ENCODE data around the gene KRTAP10-12.

Gene KRTAP10-12

DNA sequence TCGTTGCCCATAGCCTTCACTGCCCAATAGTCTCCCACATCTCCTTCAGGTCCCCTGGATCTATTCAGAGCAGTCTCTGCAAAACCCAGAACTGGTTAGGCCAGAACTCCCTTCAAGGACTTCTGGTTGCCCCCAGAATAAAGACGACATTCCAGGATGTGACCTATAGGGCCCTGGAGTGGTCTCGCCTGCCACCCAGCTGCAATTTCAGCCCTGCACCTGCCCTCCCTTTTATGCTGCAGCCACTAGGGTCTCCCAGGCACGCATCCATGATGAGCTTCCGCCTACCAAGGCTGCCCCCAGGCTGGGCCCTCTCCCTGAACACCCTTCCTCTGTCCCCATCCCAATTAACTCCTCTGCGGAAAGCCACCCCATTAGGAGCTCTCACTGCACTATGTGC lies 21.6 kb downstream of the KRTAP10-12 start (continued):
- TF ChIP-seq ARNTL (CRISPR knock-in tag; IDR thresholded peaks at IDR 0.05; ENCODE audit: borderline replicate concordance, low read depth), result no peak
- TF ChIP-seq, protein P1, sequence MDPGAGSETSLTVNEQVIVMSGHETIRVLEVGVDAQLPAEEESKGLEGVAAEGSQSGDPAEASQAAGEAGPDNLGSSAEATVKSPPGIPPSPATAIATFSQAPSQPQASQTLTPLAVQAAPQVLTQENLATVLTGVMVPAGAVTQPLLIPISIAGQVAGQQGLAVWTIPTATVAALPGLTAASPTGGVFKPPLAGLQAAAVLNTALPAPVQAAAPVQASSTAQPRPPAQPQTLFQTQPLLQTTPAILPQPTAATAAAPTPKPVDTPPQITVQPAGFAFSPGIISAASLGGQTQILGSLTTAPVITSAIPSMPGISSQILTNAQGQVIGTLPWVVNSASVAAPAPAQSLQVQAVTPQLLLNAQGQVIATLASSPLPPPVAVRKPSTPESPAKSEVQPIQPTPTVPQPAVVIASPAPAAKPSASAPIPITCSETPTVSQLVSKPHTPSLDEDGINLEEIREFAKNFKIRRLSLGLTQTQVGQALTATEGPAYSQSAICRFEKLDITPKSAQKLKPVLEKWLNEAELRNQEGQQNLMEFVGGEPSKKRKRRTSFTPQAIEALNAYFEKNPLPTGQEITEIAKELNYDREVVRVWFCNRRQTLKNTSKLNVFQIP (CRISPR knock-in tag; IDR thresholded peaks at IDR 0.05; ENCODE audit: borderline replicate concordance, low read depth), result no peak
- TF ChIP-seq, protein P2, sequence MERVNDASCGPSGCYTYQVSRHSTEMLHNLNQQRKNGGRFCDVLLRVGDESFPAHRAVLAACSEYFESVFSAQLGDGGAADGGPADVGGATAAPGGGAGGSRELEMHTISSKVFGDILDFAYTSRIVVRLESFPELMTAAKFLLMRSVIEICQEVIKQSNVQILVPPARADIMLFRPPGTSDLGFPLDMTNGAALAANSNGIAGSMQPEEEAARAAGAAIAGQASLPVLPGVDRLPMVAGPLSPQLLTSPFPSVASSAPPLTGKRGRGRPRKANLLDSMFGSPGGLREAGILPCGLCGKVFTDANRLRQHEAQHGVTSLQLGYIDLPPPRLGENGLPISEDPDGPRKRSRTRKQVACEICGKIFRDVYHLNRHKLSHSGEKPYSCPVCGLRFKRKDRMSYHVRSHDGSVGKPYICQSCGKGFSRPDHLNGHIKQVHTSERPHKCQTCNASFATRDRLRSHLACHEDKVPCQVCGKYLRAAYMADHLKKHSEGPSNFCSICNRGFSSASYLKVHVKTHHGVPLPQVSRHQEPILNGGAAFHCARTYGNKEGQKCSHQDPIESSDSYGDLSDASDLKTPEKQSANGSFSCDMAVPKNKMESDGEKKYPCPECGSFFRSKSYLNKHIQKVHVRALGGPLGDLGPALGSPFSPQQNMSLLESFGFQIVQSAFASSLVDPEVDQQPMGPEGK (CRISPR knock-in tag; IDR thresholded peaks at IDR 0.05; ENCODE audit: borderline replicate concordance), result no peak
- TF ChIP-seq BACH2 (CRISPR knock-in tag; IDR thresholded peaks at IDR 0.05; ENCODE audit: borderline replicate concordance), result no peak
- no peak for TF ChIP-seq ZFP30 (CRISPR knock-in tag; IDR thresholded peaks at IDR 0.05)
- no peak for TF ChIP-seq RARB (CRISPR knock-in tag; IDR thresholded peaks at IDR 0.05)
- no peak for TF ChIP-seq ZNF70 (CRISPR knock-in tag; IDR thresholded peaks at IDR 0.05)

DNA sequence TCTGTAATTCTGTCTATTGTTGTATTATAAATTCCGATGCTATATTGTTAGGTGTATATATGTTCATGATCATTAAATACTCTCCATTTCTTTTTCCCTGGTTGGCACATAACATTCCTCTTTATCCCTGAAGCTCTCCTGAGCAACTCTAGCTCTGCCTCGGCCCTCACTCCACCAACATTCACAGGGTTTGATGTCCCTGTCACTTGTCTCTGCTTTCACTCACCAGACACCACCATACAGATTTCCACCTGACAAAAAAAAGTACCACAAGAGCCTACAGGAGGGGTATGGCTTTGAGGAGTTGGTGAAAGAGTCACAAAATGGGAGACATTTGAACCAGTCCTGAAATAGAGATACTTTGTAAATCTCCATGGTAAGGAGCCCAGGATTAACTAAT lies 23.2 kb downstream of the KRTAP10-12 start:
- ATAC-seq, result no peak
- TF ChIP-seq SNAI2 (CRISPR knock-in tag; IDR thresholded peaks at IDR 0.05) (no peak), RARB (CRISPR knock-in tag; IDR thresholded peaks at IDR 0.05) (no peak), TOX (CRISPR knock-in tag; IDR thresholded peaks at IDR 0.05; ENCODE audit: borderline replicate concordance) (no peak), GLIS3 (CRISPR knock-in tag; IDR thresholded peaks at IDR 0.05) (no peak), CSDC2 (CRISPR knock-in tag; IDR thresholded peaks at IDR 0.05) (no peak), ZNF70 (CRISPR knock-in tag; IDR thresholded peaks at IDR 0.05) (no peak), ZNF565 (CRISPR knock-in tag; conservative IDR thresholded peaks at IDR 0.05; ENCODE audit: low read depth) (no peak), ZNF8 (CRISPR knock-in tag; IDR thresholded peaks at IDR 0.05) (no peak), TCF4 (CRISPR knock-in tag; IDR thresholded peaks at IDR 0.05; ENCODE audit: borderline replicate concordance) (no peak)
- TF ChIP-seq, protein P1 (CRISPR knock-in tag; IDR thresholded peaks at IDR 0.05; ENCODE audit: borderline replicate concordance, low read depth), result no peak
- TF ChIP-seq, protein P3, sequence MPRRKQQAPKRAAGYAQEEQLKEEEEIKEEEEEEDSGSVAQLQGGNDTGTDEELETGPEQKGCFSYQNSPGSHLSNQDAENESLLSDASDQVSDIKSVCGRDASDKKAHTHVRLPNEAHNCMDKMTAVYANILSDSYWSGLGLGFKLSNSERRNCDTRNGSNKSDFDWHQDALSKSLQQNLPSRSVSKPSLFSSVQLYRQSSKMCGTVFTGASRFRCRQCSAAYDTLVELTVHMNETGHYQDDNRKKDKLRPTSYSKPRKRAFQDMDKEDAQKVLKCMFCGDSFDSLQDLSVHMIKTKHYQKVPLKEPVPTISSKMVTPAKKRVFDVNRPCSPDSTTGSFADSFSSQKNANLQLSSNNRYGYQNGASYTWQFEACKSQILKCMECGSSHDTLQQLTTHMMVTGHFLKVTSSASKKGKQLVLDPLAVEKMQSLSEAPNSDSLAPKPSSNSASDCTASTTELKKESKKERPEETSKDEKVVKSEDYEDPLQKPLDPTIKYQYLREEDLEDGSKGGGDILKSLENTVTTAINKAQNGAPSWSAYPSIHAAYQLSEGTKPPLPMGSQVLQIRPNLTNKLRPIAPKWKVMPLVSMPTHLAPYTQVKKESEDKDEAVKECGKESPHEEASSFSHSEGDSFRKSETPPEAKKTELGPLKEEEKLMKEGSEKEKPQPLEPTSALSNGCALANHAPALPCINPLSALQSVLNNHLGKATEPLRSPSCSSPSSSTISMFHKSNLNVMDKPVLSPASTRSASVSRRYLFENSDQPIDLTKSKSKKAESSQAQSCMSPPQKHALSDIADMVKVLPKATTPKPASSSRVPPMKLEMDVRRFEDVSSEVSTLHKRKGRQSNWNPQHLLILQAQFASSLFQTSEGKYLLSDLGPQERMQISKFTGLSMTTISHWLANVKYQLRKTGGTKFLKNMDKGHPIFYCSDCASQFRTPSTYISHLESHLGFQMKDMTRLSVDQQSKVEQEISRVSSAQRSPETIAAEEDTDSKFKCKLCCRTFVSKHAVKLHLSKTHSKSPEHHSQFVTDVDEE (CRISPR knock-in tag; IDR thresholded peaks at IDR 0.05), result no peak
- TF ChIP-seq, protein P4, sequence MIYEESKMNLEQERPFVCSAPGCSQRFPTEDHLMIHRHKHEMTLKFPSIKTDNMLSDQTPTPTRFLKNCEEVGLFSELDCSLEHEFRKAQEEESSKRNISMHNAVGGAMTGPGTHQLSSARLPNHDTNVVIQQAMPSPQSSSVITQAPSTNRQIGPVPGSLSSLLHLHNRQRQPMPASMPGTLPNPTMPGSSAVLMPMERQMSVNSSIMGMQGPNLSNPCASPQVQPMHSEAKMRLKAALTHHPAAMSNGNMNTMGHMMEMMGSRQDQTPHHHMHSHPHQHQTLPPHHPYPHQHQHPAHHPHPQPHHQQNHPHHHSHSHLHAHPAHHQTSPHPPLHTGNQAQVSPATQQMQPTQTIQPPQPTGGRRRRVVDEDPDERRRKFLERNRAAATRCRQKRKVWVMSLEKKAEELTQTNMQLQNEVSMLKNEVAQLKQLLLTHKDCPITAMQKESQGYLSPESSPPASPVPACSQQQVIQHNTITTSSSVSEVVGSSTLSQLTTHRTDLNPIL (CRISPR knock-in tag; IDR thresholded peaks at IDR 0.05; ENCODE audit: low read depth), result no peak

DNA sequence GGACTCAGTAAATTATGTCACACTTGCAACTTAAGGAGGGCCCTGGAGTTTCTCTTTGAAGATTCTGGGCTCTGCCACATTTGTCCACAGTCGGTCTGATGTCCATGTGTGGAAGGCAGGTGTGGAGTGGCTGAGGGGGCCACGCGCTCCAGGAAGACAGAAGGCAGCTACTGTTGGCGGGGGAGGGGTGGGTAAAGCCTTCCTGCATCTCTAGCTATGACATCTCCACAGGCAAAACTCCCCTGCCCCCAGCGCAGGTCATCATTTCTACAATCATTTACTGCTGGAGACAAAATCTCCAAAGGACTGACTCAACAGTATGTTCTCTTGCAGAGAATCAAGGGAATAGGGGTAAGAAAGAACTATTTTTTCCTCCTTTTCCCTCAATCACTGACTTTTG lies 25.8 kb downstream of the KRTAP10-12 start:
- TF ChIP-seq ARNTL (CRISPR knock-in tag; IDR thresholded peaks at IDR 0.05; ENCODE audit: borderline replicate concordance, low read depth), result no peak
- no peak for TF ChIP-seq ZC3H10 (CRISPR knock-in tag; IDR thresholded peaks at IDR 0.05)
- TF ChIP-seq, protein P2 (CRISPR knock-in tag; IDR thresholded peaks at IDR 0.05; ENCODE audit: borderline replicate concordance), result no peak
- no peak for ATAC-seq

All from SK-N-SH treated with all-trans-retinoic acid at 6 μM for 48 hours (cell line).